Activated gamma-delta T cell (primary cell): ENCODE data around the gene LAPTM5.

Source experiments
- DNase-seq: peaks from one replicate; lab custom pipeline; 2025; lab: John Stamatoyannopoulos, UW

Gene LAPTM5

GRCh38 chr1:30744060-30744756 lies 13.4 kb downstream of the LAPTM5 start:
- no peak for DNase-seq

DNA sequence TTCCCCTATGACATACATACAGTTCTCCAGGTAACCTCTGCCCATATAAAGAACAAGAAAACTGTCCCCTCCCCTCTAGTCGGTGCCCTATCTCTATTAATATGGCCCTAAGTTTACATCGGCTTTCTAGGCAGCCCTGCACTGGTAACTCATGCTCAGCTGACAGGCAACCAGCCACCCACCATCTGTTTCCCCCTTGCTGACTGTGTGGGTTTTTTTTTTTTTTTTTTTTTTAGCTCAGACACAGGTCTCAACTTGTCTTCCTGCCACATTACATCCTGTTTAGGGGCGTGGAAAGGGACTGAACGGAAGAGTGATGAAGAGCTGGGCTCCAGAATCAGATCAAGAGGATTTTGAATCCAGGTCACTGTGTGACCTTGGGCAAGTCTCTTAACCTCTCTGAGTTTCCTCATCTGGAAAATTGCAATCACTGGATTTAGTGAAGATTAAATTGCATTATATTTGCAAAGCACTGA lies 14.0 kb downstream of the LAPTM5 start:
- DNase-seq: no peak

DNA sequence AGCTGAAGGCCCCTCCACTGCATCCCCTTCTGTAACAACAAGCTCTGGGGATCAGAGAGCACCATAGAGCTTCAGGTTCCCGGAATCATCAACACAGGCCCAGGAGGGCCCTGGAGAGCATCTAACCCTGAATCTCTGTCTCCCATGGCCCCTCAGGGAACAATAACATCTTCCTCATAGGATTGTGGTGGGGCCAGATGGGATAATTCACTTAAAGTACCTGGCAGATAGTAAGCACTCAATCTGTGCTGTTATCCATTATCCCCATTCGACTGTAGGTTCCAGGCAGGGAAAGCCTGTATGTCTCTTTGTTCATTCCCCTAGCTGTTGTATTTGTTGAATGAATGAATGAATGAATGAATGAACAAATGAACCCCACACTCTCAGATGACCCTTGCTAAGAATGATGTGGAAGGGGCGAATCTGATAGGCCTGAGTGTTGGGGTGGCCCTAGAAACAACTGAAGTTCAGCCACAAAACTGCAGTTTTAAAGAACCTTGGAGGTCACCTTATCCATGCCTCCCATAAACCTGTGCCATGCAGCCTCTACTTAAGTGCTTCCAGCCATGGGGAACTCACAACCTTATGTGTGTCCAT lies 14.5 kb downstream of the LAPTM5 start:
- DNase-seq: no peak

GRCh38 chr1:30742300-30742962 lies 15.1 kb downstream of the LAPTM5 start:
- DNase-seq: no peak

DNA sequence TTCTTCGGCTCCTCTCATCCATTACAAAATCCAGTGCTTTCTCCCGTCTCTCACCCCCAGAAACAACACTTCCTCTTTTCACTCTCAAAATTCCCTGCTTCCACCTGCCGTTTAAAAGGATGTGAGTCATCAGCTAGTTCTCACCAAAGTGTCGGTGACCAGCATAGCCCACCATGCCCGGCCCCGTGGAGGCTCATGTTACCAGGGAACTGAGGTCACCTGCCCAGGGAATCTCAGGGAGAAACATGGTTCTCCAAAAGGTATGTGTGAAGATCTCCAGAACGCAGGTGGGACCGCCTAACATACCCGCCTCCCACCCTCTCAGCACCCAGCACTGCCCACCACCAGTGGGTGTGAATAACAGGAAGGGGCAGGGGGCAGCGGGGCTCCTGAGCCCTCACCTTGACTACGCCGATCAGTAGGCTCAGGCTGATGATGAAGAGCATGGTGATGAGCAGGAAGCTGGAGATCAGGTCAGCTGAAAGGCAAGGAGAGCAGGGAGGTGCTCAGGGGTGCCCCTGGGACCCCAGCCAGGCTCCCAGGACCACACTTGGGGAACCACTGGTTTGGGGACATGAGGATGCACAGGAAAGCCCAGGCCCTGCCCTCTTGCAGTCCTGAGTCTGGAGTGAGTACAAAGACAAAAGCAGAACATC lies 16.2 kb downstream of the LAPTM5 start:
- no peak for DNase-seq

GRCh38 chr1:30740251-30741238 lies 17.0 kb downstream of the LAPTM5 start:
- no peak for DNase-seq

- no peak for DNase-seq
Observed at GRCh38 chr1:30739601-30740000, 18.0 kb downstream of the LAPTM5 start.

GRCh38 chr1:30738715-30739559 lies 18.6 kb downstream of the LAPTM5 start:
- no peak for DNase-seq

- no peak for DNase-seq
Observed at GRCh38 chr1:30738040-30738714, 19.4 kb downstream of the LAPTM5 start.

DNA sequence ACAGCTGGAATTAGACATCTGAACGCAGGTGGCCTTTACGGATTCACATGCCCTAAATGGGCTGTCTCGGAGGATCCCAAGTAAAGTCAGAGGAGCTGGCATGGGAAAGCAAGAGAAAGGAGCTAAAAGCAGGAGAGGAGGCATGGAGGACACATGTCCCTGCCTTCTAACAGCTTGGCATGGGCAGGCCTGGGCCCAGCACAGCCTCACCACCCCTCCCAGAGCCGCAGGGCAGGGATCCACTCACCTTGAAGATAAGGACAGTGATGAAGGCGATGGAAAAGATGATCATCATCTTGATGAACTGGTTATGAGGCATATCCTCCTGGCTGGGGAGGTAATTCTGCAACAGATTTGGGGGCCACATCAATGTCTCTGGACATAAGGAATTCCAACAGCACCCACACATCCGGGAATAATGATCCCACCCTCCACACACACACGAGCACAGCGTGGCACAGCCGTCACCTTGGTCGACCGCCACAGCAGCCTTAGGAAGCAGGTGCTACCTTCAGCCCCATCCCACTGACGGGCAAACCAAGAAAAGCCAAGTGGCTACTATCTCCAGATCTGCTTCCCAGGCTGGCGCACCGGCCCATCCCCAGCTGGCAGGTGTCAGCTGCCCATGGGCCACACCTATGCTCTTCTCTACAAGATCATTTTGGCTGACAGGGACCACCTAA lies 20.1 kb downstream of the LAPTM5 start:
- DNase-seq: no peak

GRCh38 chr1:30735668-30736498 lies 21.7 kb downstream of the LAPTM5 start:
- no peak for DNase-seq

DNA sequence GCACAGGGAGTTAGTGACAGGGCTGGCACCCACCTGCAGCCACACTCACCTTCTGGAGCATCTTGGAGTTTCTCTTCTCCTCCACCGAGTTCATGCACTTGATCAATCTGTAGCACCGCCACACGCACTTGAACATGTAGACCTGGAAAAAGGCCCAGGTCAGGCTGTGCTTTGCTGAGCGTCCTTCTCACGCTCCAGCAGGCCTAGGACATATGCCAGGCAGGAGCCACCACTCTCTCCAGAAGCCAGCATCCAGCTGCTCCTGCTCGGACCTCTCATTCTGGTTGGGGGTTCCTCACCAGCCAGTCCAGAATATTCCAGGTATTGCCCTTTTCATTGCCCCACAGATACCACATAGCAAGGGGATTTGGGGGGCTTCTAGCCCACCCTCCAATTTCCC lies 22.4 kb downstream of the LAPTM5 start:
- DNase-seq: no peak

- no peak for DNase-seq
Observed at GRCh38 chr1:30734580-30734979, 23.0 kb downstream of the LAPTM5 start.

- no peak for DNase-seq
Observed at GRCh38 chr1:30734106-30734505, 23.5 kb downstream of the LAPTM5 start.

- no peak for DNase-seq
Observed at GRCh38 chr1:30733493-30733892, 24.1 kb downstream of the LAPTM5 start.

DNA sequence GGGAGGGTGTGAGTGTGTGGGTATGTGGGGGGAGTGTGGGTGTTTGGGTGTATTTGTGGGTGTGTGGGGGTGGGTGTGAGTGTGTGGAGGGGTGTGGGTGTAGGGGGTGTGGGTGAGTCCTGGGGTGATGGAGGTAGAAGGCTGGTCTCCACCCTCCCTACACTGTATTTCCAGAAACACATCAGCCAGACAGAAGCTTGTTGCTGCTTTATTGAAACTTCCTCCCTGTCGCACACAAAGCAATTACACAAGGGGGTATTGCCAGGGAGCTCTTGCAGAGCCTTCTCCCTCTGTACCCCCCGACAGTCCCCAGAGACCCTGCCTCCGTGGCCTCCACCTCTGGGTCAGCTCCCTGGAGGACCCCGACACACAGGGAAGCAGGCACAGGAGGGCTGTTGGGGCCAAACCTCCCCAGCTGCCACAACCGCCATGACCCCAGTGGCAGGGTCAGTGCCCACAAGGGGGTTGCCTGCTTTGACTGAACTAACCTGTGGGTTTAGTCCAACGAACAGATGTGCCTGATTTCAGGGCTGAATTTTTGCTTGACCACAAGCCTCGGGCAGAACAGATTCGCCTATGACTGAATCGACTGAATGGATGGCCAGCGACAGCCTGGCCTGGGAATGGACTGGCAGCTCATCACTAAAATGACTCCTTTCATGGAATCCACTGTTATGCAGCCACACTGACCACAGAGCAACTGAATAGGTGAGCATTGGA lies 25.1 kb downstream of the LAPTM5 start:
- DNase-seq: no peak

DNA sequence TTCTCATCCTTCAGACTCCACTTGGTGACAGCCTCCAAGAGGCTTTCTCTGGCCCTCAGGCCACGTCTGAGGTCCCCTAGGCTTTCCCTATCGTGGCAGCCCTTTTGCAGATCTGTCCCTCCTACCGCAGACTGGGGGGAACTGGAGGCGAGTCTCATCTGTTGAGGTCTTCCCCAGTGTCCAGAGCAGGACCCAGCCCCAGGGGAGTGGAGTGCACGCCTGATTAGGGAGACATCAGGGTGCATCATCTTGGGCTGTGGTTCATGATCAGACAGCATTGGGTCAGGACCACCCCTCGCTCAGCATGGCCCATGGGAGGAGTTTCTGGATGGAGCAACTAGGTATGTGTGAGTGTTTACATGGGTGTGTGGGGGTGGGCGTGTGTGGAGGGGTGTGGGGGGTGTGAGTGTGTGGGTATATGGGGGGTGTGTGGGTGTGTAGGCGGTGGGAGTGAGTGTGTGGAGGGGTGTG lies 25.7 kb downstream of the LAPTM5 start:
- DNase-seq: no peak
